Neutrophil (primary cell): Measurements from ENCODE around the gene BRWD1.
"Not testable (repeated sequence)": the region's sequence is repeated elsewhere in the genome, so short reads cannot be mapped to it uniquely, and the experiment has no call there.

Experiments used
- H3K27ac ChIP-seq: fragments of 200-600 bp; sonication (generic); 2 replicates; pipeline ENCODE4 v1.5.1; 2016; ENCODE audit warnings: mild to moderate bottlenecking, moderate library complexity
- H3K27me3 ChIP-seq: fragments of 200-600 bp; sonication (generic); 2 replicates; pipeline ENCODE4 v1.6.0; 2016; ENCODE audit warnings: mild to moderate bottlenecking
- H3K36me3 ChIP-seq: fragments of 200-600 bp; sonication (generic); 2 replicates; pipeline ENCODE4 v1.5.1; 2017
- H3K4me1 ChIP-seq, 2 experiments: fragments of 200-600 bp in 1 of 2; sonication (generic) in 1 of 2; 1 replicate in 1 of 2; 2 replicates in 1 of 2; pipeline versions ENCODE4 v1.5.1 to v1.6.1; 2013 to 2016; ENCODE audit warnings: low read depth in 1 of 2, low read length in 1 of 2, mild to moderate bottlenecking in 1 of 2, moderate library complexity in 1 of 2; ENCODE audit not compliant: control insufficient read depth in 1 of 2, insufficient read depth in 1 of 2
- H3K4me3 ChIP-seq, 2 experiments: fragments of 200-600 bp in 1 of 2; sonication (generic) in 1 of 2; 1 replicate in 1 of 2; 2 replicates in 1 of 2; pipeline ENCODE4 v1.5.1; 2013 to 2016; ENCODE audit warnings: low read depth in 1 of 2, low read length in 1 of 2, mild to moderate bottlenecking in 1 of 2, moderate library complexity in 1 of 2
- H3K9me3 ChIP-seq: fragments of 200-600 bp; sonication (generic); 2 replicates; pipeline ENCODE4 v1.5.1; 2016
- TF ChIP-seq, protein P1 (sequence below): fragments of 200-600 bp; sonication (generic); IDR thresholded peaks from 2 replicates; pipeline ENCODE4 v1.5.1; 2016; ENCODE audit warnings: antibody characterized with exemption

The BRWD1 gene

DNA sequence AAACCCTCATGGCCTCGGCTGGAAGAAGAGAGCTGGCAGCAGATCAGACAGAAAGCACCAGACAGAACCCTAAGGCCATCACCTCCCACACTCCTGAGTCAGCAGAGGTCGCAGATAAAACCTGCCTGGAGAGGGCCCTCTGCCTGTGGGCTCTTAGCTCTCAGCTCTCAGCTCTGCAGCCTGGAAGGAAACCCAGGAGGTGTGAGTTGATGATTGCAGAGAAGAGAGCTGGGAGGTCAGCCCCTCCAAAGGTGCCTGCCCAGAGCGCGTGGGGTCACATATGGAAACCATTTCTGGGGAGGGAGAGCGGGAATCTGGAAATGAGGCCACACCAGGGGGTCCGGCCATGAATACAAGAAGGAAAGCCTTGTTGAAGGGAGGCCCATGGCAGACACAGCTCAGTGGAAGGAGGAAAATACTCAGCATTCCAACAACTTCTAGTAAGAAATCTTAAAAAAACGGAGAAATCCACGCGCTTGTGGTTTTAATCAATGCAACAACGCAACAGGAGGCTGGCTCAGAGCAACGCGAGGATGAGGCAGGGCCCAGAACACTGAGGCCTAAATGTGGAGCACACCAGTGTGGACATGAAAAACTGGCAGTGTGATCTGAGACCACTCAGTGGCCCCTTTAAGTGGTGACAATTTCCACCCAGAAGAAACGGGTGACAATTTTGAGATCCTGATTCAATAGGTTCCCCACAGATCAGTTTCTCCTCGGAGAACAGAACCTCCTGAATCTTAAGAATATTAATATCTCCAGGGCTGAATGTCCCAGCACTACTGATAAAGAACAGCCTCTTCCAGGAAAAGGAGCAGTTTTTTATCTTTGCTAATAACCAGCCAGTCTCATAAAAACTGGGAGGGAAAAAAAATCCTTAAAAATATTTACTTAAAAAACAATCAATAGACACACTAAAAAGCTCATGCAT lies 175.9 kb downstream of the BRWD1 start:
- Histone ChIP-seq H3K9me3 (no peaks in the 10 kb centered on the region), H3K36me3 (no peaks in the 10 kb centered on the region), H3K27me3 (no peaks in the 10 kb centered on the region), H3K4me1 (no peaks in the 10 kb centered on the region), H3K27ac (no peak overlapping the region), H3K4me3 (no peak overlapping the region)
- TF ChIP-seq, protein P1, sequence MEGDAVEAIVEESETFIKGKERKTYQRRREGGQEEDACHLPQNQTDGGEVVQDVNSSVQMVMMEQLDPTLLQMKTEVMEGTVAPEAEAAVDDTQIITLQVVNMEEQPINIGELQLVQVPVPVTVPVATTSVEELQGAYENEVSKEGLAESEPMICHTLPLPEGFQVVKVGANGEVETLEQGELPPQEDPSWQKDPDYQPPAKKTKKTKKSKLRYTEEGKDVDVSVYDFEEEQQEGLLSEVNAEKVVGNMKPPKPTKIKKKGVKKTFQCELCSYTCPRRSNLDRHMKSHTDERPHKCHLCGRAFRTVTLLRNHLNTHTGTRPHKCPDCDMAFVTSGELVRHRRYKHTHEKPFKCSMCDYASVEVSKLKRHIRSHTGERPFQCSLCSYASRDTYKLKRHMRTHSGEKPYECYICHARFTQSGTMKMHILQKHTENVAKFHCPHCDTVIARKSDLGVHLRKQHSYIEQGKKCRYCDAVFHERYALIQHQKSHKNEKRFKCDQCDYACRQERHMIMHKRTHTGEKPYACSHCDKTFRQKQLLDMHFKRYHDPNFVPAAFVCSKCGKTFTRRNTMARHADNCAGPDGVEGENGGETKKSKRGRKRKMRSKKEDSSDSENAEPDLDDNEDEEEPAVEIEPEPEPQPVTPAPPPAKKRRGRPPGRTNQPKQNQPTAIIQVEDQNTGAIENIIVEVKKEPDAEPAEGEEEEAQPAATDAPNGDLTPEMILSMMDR: no peak

DNA sequence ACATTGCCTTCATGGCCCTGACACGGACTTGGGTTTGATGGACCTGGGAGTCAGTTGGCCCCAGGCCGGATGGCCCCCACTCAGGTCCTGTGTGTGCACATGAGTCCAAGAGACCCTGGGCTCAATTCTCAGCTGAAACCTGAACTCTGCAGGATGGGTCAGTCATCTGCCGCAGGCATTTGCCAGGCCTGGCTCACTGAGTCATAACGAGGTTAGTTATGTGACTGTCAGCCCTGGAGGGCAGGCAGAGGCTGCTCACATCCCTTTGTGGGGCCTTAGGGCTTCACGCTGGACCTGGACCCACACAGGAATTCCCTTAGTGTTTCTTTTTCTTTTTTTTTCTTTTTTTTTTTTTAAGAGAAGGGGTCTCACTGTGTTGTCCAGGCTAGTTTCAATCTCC lies 176.7 kb downstream of the BRWD1 start:
- no peak overlapping the region for H3K4me3 ChIP-seq
- no peak overlapping the region for H3K27ac ChIP-seq
- TF ChIP-seq, protein P1: no peak
- no peaks in the 10 kb centered on the region for H3K36me3 ChIP-seq
- H3K4me1 ChIP-seq: no peaks in the 10 kb centered on the region
- H3K27me3 ChIP-seq: no peaks in the 10 kb centered on the region
- H3K9me3 ChIP-seq: no peaks in the 10 kb centered on the region

DNA sequence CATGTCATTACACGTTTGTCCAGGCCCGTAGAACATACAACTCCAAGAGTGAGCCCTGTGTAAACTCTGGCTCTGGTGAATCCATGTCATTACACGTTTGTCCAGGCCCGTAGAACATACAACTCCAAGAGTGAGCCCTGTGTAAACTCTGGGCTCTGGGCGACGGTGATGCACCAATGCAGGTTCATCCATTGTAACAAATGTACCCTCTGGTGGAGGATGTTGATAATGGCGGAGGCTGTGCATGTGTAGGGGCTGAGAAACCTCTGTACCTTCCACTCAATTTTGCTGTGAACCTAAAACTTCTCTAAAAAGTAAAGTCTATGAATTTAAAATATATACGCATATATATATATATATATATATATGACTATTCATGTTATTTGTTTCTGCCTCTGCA lies 177.3 kb downstream of the BRWD1 start:
- not testable (repeated sequence) for H3K36me3 ChIP-seq, H3K4me1 ChIP-seq, H3K27me3 ChIP-seq, H3K4me3 ChIP-seq, H3K9me3 ChIP-seq, H3K27ac ChIP-seq

DNA sequence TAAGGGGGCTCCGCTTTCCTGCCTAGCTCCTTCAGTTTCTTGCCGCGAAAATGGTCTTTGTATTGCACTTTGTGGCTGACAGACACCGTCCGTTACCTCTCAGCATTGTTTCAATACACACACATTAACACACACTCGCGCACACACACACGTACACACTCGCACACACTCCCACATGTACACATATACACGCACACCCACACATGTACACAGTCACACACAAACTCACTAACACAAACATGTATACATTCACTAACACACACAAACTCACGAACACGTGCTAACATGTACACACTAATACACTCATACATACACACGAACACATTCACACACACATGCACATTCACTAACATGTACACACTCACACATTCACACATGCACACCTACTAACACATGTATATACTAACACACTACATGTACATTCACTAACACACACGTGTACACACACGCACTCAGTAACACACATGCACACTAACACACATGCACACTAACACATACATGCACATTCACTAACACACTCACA lies 179.1 kb downstream of the BRWD1 start:
- Histone ChIP-seq H3K27me3 (no peaks in the 10 kb centered on the region), H3K36me3 (no peaks in the 10 kb centered on the region)

More for the DNA sequence above, 179.1 kb downstream of the BRWD1 start:
- Histone ChIP-seq H3K9me3 (no peaks in the 10 kb centered on the region), H3K4me1 (no peaks in the 10 kb centered on the region), H3K4me3 (no peak overlapping the region), H3K27ac (no peak overlapping the region)
- TF ChIP-seq, protein P1: no peak
